ENCODE results near the gene HRAS.
"Not testable (repeated sequence)": the region's sequence is repeated elsewhere in the genome, so short reads cannot be mapped to it uniquely, and the experiment has no call there.

HRAS gene

GRCh38 chr11:535519-536454 lies at the start of gene HRAS:
Gene HRAS (minus strand): TSS chr11:535576.
- peak; percentile 93 for DNase-seq (ENCODE audit: low read depth in 3 of 3)

DNA sequence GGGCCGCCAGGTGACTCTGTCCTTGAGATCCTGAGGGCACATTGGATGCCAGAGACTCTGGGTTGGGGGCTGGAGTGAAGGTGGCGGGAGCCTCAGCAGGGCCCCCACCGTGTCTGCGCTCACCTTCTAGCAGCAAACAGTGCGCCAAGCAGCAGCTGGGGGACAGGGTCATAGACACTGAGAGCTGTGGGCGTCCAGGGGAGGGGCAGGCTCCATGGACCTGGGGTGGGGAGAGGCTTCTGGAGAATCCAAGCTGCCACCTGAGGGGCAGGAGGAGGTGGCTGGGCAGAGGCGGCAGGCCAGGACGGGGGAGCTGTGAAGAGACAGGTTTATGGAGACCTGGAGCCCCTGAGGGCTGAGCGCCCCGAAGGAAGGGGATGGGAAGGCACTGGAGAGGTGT lies 48.9 kb upstream of the HRAS start:
- no peak for DNase-seq (ENCODE audit: low read depth in 3 of 3)

- no peak for DNase-seq (ENCODE audit: low read depth in 3 of 3)
Measured at GRCh38 chr11:581752-582151, 46.4 kb upstream of the HRAS start.

DNA sequence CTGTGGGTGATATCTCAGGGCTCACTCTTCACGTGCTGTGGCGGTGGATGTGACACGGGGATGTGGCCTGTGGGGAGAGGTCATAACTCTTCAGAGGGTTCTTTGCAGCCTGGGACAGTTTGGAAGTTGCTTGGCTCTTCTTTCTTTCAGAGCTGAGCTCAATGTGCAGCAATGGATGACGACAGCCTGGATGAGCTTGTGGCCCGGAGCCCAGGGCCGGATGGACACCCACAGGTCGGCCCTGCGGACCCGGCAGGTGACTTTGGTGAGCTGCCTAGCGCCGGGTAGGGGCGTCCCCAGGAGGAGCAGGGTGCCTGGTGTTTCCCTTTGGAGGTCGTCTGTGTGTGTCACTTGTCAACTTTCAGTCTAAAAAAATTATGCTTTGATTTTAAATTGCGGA lies 46.0 kb upstream of the HRAS start:
- no peak for DNase-seq (ENCODE audit: low read depth in 3 of 3)

GRCh38 chr11:579830-580601 lies 44.6 kb upstream of the HRAS start:
- DNase-seq (ENCODE audit: low read depth in 3 of 3), result no peak

- no peak for DNase-seq (ENCODE audit: low read depth in 3 of 3)
Measured at GRCh38 chr11:578276-579035, 43.1 kb upstream of the HRAS start.

DNA sequence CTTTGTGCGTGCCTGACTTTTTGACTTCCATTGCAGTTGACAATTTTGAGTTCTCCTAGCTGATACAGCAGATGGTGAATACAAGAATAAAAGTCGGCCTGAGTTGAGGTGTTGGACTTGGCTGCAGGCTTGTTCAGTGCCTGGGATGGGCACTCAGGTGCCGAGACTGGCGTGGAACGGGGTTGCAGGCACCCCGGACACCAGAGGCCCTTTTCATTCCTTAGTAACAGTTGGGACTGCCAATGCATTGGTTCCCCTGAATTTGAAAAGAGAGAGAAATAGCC lies 42.2 kb upstream of the HRAS start:
- no peak for DNase-seq (ENCODE audit: low read depth in 3 of 3)

DNA sequence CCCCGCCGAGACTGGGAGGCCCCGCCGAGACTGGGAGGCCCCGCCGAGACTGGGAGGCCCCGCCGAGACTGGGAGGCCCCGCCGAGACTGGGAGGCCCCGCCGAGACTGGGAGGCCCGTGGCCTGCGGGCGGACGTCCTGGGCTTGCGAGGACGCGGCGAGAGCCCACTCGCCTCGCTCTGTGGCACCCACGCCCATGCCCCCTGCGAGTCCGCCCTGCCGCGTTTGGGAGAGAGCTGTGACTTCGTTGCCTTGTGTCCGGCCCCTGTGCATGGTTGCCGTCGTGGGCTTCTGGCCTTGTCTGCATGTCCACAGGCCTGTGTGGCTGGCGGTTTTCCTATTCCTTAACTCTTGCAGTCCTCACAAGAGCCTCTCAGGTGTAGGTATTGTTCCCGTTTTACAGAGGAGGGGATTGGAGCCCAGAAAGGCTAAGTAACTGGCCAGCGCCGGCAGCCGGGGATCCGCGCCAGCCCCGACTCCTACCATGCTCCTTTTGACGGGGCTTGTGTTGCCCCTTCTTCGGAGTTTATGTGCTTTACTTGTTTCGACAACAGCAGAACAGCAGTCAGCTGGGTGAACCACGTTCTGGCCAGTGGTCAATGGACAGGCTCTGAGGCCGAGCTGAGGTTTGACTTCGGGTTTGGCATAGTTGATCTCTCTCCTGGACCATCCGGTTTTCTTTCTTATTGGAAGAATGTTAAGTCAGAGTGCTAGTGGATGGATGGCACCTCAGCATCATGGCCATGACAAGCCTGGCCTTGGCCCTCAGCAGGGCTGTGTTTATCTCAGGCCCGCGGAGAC lies 41.6 kb upstream of the HRAS start:
- no peak for DNase-seq (ENCODE audit: low read depth in 3 of 3)

DNA sequence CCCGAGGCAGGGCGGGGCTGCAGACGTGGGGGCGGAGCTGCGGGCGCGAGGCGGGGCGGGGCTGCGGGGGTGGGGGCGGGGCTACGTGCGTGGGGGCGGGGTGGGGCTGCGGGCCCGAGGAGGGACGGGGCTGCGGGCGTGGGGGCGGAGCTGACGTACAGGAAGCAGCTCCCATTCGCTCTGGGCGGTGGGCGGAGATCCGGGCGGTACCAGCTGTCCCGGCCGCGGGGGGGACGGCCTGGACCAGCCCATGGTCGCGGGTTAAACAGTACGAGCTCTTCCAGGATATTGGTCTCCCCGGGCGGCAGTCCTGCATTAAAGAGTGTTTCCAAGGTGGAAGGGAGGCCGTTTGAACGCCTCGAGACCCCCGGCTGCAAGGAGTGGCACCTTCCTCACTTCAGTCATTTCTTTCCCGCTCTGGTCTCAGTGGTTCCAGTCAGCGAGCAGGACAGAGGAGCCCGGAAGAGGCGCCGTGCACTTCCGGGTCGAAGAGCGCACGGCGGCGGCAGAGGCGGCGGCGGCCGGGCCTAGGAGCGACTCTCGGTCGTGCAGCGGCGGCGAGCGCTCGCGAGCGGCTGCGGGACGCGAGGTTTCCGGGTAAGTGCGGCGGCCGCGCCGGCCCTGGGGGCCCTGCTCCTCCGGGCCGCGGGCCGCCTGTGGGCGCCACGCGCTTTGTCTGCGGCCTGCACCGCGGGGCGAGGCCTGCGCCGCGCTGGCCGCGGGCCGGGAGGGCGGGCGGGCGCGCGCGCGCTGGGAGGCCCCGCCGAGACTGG lies 40.8 kb upstream of the HRAS start, which contains the start of gene PHRF1:
Gene PHRF1, plus strand, starts transcription at position 475 of the 773 bp plus-strand sequence. CDS start 5,043 bp downstream, outside the sequence.
- DNase-seq (ENCODE audit: low read depth in 3 of 3), result peak; percentile 89 to 94 (median 91)

- no peak for DNase-seq (ENCODE audit: low read depth in 3 of 3)
Measured at GRCh38 chr11:575313-575995, 40.1 kb upstream of the HRAS start.

DNA sequence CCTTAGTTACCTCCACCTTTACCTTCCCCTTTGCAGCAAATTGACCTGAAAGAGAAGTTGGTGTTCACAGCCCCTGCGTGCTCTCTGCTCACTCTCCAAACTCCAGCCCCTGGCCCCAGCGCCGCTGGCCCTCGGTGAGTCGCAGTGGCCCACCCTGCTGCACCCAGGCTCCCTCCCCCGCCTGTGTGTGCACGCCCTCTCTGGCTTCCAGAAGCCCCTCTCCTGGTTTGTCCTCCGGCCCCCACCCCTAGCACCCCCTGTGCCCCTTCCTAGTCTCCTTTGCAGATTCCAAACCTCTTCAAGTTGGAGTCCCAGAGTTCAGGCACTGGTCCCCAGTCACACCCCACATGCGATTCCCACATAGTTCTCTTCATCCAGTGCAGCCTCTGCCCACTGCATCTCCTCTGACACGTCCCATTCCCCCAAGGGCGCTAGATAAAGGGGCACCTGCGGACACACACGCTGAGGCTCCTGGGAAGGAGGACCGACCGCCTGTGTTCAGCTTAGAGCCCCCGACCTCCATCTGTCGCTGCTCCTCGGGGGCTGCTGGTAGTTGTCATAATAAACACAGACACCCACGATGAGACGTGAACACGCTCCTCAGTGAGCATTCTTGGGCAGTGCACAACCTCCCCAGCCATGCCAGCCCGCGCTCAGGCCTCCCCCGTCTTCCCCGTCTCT lies 39.4 kb upstream of the HRAS start:
- no peak for DNase-seq (ENCODE audit: low read depth in 3 of 3)

DNA sequence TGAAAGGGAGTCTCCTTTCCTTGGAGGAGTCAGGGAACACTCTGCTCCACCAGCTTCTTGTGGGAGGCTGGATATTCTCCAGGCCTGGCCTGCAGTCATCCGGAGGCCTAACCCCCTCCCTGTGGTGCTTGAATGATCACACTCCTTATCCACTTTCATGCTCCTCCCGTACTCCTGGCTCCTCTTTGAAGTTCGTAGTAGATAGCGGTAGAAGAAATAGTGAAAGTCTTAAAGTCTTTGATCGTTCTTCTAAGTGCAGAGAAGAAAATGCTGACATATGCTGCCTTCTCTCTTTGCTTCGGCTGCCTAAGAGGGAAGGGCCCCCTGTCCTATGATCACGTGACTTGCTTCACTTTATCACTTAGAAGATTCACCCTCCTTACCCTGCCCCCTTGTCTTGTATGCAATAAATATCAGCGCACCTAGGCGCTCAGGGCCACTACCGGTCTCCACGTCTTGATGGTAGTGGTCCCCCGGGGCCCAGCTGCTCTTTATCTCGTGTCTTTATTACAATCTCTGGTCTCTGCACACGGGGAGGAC lies 38.7 kb upstream of the HRAS start:
- DNase-seq (ENCODE audit: low read depth in 3 of 3), result not testable (repeated sequence)

DNA sequence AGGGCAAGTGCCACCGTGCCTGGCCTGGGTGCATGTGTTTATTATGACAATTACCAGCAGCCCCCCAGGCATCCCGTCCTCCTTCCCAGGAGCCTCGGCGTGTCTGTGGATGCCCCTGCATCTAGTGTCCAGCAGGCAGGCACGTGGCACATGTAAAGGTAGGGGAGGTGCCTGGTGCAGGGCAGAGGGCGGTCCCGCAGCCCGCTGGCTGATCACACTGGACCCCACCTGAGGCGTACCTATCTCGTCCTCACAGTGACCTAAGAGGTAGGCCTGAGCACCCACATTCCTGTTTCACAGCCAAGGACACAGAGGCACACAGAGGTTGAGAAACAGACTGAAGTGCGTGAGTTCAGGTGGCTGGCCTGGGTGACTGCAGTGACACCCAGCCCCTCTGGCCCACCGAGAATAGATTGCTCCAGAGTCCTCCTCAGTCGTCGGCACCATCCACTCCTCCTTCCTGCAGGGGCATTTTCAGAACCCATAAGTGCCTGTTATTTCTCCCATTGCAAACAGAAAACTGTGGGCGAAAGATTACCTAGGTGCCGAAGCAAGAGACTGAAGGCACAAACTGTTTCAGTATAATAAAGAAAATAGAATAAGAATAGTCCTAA lies 37.9 kb upstream of the HRAS start:
- no peak for DNase-seq (ENCODE audit: low read depth in 3 of 3)

GRCh38 chr11:571802-572185 lies 36.4 kb upstream of the HRAS start:
- no peak for DNase-seq (ENCODE audit: low read depth in 3 of 3)

DNA sequence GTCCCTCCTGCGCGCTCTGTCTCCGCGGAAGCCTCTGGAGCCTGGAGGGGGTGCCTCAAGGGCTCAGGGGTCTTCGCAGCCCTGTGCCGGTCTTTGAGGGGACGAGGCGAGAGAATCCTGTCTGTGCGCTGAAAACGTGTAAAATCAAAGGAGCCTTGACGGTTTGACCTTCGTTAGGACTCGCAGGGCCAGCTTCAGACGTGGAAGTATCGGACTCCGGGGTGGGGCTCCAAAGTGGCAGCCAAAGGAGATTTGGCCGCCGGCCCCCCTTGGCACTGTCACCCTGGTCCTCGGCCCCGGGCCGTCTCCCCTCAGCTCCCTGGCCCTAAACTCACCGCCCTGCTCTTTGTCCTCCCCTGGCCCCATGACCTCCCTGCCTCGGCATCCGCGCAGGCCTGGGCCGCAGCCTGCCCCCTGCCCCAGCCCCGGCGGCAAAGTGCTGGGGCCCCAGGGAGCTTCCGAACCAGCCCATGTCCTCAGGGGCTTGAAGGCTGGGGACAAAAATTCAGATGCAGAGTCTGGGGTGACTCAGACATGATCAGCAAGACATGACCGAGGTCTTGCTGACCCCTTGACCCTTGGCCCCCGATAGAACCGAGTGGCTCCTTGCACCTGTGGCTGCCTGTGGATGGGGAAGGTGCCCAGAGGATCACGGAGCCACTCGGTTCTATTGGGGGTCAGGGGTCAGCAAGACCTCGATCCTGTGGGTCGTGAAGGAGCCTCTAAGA lies 33.9 kb upstream of the HRAS start:
- DNase-seq (ENCODE audit: low read depth in 3 of 3), result no peak

GRCh38 chr11:568306-569157 lies 33.2 kb upstream of the HRAS start:
- DNase-seq (ENCODE audit: low read depth in 3 of 3), result peak; percentile 89 to 94 (median 94)

Data from stimulated activated CD4-positive, alpha-beta T cell treated with anti-CD3 and anti-CD28 coated beads, TNF-alpha, amount 100 ng/mL, for 48 hours (primary cell).